Colonic mucosa (tissue), 4 donors: ENCODE data around the gene ALAD. TPM values are rescaled to one million over a fixed set of nuclear protein-coding genes. Genes with fewer than 3 reads are reported as not detected.
"Not testable (repeated sequence)": the region's sequence is repeated elsewhere in the genome, so short reads cannot be mapped to it uniquely, and the experiment has no call there.

ENCODE experiments used
- DNase-seq: peaks from one replicate; pipeline ENCODE4 v3.0.0-alpha.2; 2020
- H3K27ac ChIP-seq: fragments of 200-600 bp; one replicate; pipeline ENCODE4 v1.8.0; 2021
- H3K27me3 ChIP-seq: fragments of 200-600 bp; one replicate; pipeline ENCODE4 v1.8.0; 2021
- H3K36me3 ChIP-seq: fragments of 200-600 bp; one replicate; pipeline ENCODE4 v1.8.0; 2021
- H3K4me1 ChIP-seq: fragments of 200-600 bp; one replicate; pipeline ENCODE4 v1.8.0; 2021; ENCODE audit warnings: mild to moderate bottlenecking
- H3K4me3 ChIP-seq: fragments of 200-600 bp; one replicate; pipeline ENCODE4 v1.8.0; 2021
- H3K9ac ChIP-seq, 2 donors: one replicate each; pipeline ENCODE4 v1.7.0; 2013; ENCODE audit warnings: control low read depth in 2 of 2, low read depth in 2 of 2, low read length in 2 of 2
- H3K9me3 ChIP-seq: fragments of 200-600 bp; one replicate; pipeline ENCODE4 v1.8.0; 2021
- CTCF ChIP-seq: fragments of 200-600 bp; IDR thresholded peaks from one replicate; pipeline ENCODE4 v1.8.0; 2022; ENCODE audit warnings: antibody characterized with exemption, mild to moderate bottlenecking
- intact Hi-C: fragments of 100-400 bp; cut with DNase I; formaldehyde crosslinking; loops from one replicate; pipeline ENCODE4 v1.14.1; 2022
- total RNA-seq, 2 donors: library from RNA; stranded (reverse); fragmentation: NEBNext Ultra II Directional in 1 of 2; extraction: Animal tissue kit (Norgen Biotek cat#: 25700) in 1 of 2; gene quantifications; one replicate each; pipeline ENCODE4 v1.2.1, GENCODE V29; 2021
- donor health status: healthy.
- donor health status: DM: no; HTN: no; CAD: no.
- donor health status: DM: no; HTN: no; CAD: no.

Gene ALAD
- total RNA-seq, 2 donors from 2014 or later = 50.3 to 51.4 TPM

DNA sequence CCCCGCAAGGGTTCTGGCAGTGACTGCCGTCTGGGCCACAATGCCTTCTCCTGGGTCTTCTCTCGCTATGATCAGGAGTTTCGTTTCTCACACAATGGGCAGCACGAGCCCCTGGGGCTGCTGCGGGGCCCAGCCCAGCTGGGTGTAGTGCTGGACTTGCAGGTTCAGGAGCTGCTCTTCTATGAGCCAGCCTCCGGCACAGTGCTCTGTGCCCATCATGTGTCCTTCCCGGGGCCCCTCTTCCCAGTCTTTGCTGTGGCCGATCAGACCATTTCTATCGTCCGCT, 31.3 kb downstream of the ALAD start:
- Histone ChIP-seq H3K4me1 (peaks cover 6% of the 10 kb centered on the region), H3K36me3 (peaks cover 8% of the 10 kb centered on the region), H3K27ac (no peak overlapping the region), H3K27me3 (no peaks in the 10 kb centered on the region), H3K4me3 (no peak overlapping the region), H3K9ac (no peak overlapping the region), H3K9me3 (no peaks in the 10 kb centered on the region)
- intact Hi-C loops = no loop called here
- no peak for TF ChIP-seq CTCF
- DNase-seq = no peak

- no peak overlapping the region for H3K4me3 ChIP-seq
- H3K9me3 ChIP-seq = no peaks in the 10 kb centered on the region
- no peak overlapping the region for H3K9ac ChIP-seq
- intact Hi-C loops = no loop called here
- no peak for DNase-seq
- no peak overlapping the region for H3K27ac ChIP-seq
- H3K4me1 ChIP-seq = peaks cover 6% of the 10 kb centered on the region
- peaks cover 4% of the 10 kb centered on the region for H3K36me3 ChIP-seq
- H3K27me3 ChIP-seq = no peaks in the 10 kb centered on the region
- TF ChIP-seq CTCF = no peak
Observed at GRCh38 chr9:113368982-113369854, 31.9 kb downstream of the ALAD start.

GRCh38 chr9:113368348-113368981, 32.6 kb downstream of the ALAD start:
- no peak for DNase-seq
- TF ChIP-seq CTCF = no peak
- H3K27ac ChIP-seq = no peak overlapping the region
- H3K4me3 ChIP-seq = no peak overlapping the region
- H3K4me1 ChIP-seq = peaks cover 2% of the 10 kb centered on the region
- H3K27me3 ChIP-seq = no peaks in the 10 kb centered on the region
- H3K9me3 ChIP-seq = no peaks in the 10 kb centered on the region
- H3K9ac ChIP-seq = no peak overlapping the region
- no peaks in the 10 kb centered on the region for H3K36me3 ChIP-seq
- intact Hi-C loops = no loop called here

- intact Hi-C loops, H3K27me3 ChIP-seq, H3K36me3 ChIP-seq, DNase-seq, H3K4me3 ChIP-seq, H3K27ac ChIP-seq, H3K9ac ChIP-seq, H3K9me3 ChIP-seq, H3K4me1 ChIP-seq: not testable (repeated sequence)
Observed at GRCh38 chr9:113365652-113366051, 35.4 kb downstream of the ALAD start.

DNA sequence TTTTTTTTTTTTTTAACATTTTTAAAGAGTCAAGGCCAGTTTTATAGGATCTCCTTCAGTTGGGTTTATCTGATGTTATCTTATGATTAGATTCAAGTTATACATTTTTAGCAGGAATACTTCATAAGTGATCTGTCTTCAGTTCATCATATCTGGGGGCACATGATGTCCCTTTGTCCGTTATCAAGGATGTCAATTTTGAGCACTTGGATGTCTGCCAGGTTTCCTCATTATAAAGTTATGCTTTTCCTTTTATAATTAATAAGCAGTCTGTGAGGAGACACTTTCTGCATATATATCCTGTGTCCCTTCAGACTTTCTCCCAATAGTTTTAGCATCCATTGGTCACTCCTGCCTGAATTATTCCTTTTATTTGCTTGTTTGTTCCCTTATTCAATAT, 36.1 kb downstream of the ALAD start:
- H3K4me3 ChIP-seq = no peak overlapping the region
- no peak for TF ChIP-seq CTCF
- H3K9ac ChIP-seq = no peak overlapping the region
- H3K9me3 ChIP-seq = no peaks in the 10 kb centered on the region
- H3K36me3 ChIP-seq = no peaks in the 10 kb centered on the region
- DNase-seq = no peak
- no peaks in the 10 kb centered on the region for H3K4me1 ChIP-seq
- H3K27ac ChIP-seq = no peak overlapping the region
- intact Hi-C loops = no loop called here
- H3K27me3 ChIP-seq = no peaks in the 10 kb centered on the region

DNA sequence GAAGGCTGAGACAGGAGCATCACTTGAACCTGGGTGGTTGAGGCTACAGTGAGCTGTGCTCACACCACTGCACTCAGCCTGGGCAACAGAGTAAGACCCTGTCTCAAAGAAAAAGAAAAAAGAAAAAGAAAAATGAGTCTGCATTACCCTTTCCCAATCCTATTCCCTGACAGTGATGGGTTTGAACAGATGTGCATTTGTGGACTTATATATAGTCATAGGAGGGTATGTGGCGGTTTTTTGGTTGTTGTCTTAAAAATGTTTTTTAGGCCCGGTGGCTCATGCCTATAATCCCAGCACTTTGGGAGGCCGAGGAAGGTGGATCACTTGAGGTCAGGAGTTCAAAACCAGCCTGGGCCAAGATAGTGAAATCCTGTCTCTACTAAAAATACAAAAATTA, 37.7 kb downstream of the ALAD start:
- no peak overlapping the region for H3K9ac ChIP-seq
- no peak overlapping the region for H3K27ac ChIP-seq
- H3K27me3 ChIP-seq = no peaks in the 10 kb centered on the region
- H3K36me3 ChIP-seq = no peaks in the 10 kb centered on the region
- no peak overlapping the region for H3K4me3 ChIP-seq
- H3K4me1 ChIP-seq = no peaks in the 10 kb centered on the region
- H3K9me3 ChIP-seq = no peaks in the 10 kb centered on the region
- intact Hi-C loops = no loop called here
- no peak for DNase-seq
- TF ChIP-seq CTCF = no peak
